Muscle layer of colon (tissue), 2 donors: ENCODE data around the gene SLC25A22.

Experiments used
- H3K27ac ChIP-seq: one replicate; pipeline ENCODE4 v1.7.0; 2013; ENCODE audit warnings: low read depth, mild to moderate bottlenecking, low read length, moderate library complexity
- H3K27me3 ChIP-seq, 2 donors: one replicate each; pipeline ENCODE4 v1.7.0; 2013; ENCODE audit warnings: low read length in 2 of 2, mild to moderate bottlenecking in 2 of 2; ENCODE audit not compliant: insufficient read depth in 2 of 2, control insufficient read depth in 1 of 2
- H3K36me3 ChIP-seq: one replicate; pipeline ENCODE4 v1.7.0; 2013; ENCODE audit warnings: mild to moderate bottlenecking, low read length; ENCODE audit not compliant: insufficient read depth
- H3K4me1 ChIP-seq: one replicate; pipeline ENCODE4 v1.7.0; 2013; ENCODE audit warnings: mild to moderate bottlenecking, low read length; ENCODE audit not compliant: insufficient read depth
- H3K4me3 ChIP-seq, 2 donors: one replicate each; pipeline ENCODE4 v1.7.0; 2013; ENCODE audit warnings: low read length in 2 of 2, low read depth in 1 of 2, mild to moderate bottlenecking in 1 of 2, moderate library complexity in 1 of 2
- H3K9ac ChIP-seq: one replicate; pipeline ENCODE4 v1.7.0; 2013; ENCODE audit warnings: low read length
- H3K9me3 ChIP-seq: one replicate; pipeline ENCODE4 v1.7.0; 2013; ENCODE audit warnings: mild to moderate bottlenecking, low read length
- donor health status: abdominal sarcoma.
- donor health status: Adenocarcinoma of cecum.

Gene SLC25A22

GRCh38 chr11:769887-770641, 28.0 kb downstream of the SLC25A22 start:
- Histone ChIP-seq H3K9me3 (no peaks in the 10 kb centered on the region), H3K27me3 (no peaks in the 10 kb centered on the region), H3K4me3 (no peak overlapping the region), H3K27ac (no peak overlapping the region), H3K9ac (no peak overlapping the region), H3K4me1 (peaks cover 4% of the 10 kb centered on the region), H3K36me3 (peaks cover 43% of the 10 kb centered on the region)

DNA sequence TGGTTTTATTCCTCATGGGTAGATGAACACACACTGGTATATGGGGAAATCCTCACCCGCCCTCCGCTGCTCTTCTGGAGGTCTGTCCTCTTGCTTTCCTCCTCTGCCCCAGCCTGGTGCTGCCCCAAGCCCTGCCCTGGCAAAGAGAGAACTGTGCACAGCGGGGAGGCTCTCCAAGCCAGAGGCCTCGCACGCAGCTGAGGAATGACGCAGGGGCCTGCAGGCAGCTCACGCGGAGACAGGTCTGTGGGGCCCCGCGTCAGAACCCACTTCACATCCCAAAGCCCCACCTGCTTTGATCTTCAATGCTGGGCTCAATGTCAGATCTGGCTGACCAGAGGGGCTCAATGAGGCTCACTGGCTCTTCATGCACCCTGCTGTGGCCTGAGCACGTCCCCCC, 30.8 kb downstream of the SLC25A22 start:
- no peak overlapping the region for H3K27ac ChIP-seq
- H3K4me3 ChIP-seq = no peak overlapping the region
- no peak overlapping the region for H3K9ac ChIP-seq
- no peaks in the 10 kb centered on the region for H3K4me1 ChIP-seq
- peaks cover 53% of the 10 kb centered on the region for H3K36me3 ChIP-seq
- H3K9me3 ChIP-seq = no peaks in the 10 kb centered on the region
- H3K27me3 ChIP-seq = no peaks in the 10 kb centered on the region

DNA sequence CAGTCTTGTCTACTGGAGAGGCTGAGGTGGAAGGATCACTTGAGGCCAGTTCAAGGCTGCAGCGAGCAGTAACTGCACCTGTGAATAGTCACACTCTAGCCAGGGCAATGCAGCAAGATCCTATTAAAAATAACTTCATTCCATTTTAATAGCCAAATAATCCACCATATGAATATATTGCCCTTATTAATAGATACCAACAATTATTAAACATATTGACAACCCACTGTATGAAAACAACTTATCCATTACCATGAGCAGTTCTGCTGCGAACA, 31.2 kb downstream of the SLC25A22 start:
- H3K27me3 ChIP-seq = no peaks in the 10 kb centered on the region
- peaks cover 56% of the 10 kb centered on the region for H3K36me3 ChIP-seq
- no peak overlapping the region for H3K9ac ChIP-seq
- H3K9me3 ChIP-seq = no peaks in the 10 kb centered on the region
- H3K4me1 ChIP-seq = no peaks in the 10 kb centered on the region
- no peak overlapping the region for H3K27ac ChIP-seq
- no peak overlapping the region for H3K4me3 ChIP-seq

DNA sequence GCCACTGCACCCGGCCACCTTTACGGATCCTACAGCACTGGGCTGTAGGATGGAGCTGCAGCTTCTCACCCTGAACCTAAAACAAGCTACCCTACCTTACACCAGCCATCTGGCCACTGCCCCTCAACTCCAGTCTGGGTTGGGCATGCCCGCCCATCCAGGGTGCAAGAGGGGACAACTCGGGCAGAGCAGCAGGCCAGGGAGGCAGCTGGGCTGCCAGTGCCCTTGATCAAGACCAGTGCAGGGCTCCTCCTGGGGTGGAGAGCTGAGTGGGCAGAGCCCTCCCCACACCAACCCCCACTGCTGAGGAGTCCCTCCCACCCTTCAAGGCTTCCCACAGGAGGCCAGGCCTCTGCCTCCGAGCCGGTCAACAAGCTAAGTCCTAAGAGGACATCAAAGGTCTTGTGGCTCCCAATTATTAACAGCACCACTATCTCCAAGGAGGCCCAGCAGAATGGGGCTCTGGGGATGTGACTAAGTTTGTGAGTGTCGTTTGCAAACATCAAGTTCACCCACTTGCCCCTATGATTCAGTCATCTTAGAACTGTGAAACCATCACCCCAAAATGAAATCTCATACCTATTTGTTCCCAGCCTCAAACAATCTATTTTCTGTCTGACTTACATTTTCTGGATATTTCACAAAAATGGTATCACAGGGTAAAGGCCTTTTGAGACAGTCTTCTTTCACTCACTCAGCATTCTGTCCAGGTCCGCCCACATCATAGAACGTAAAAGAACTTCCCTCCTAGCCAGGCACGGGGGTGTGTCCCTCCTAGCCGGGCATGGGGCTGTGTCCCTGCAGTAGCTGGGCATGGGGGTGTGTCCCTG, 31.8 kb downstream of the SLC25A22 start:
- Histone ChIP-seq H3K9me3 (no peaks in the 10 kb centered on the region), H3K27me3 (no peaks in the 10 kb centered on the region), H3K9ac (no peak overlapping the region), H3K36me3 (peaks cover 57% of the 10 kb centered on the region), H3K4me3 (no peak overlapping the region), H3K4me1 (no peaks in the 10 kb centered on the region), H3K27ac (no peak overlapping the region)

- H3K36me3 ChIP-seq = peaks cover 56% of the 10 kb centered on the region
- H3K27me3 ChIP-seq = no peaks in the 10 kb centered on the region
- H3K4me3 ChIP-seq = no peak overlapping the region
- no peak overlapping the region for H3K27ac ChIP-seq
- no peaks in the 10 kb centered on the region for H3K4me1 ChIP-seq
- H3K9ac ChIP-seq = no peak overlapping the region
- H3K9me3 ChIP-seq = no peaks in the 10 kb centered on the region
Observed at GRCh38 chr11:765802-766091, 32.3 kb downstream of the SLC25A22 start.

GRCh38 chr11:765025-765801, 32.9 kb downstream of the SLC25A22 start:
- Histone ChIP-seq H3K27me3 (no peaks in the 10 kb centered on the region), H3K9ac (no peak overlapping the region), H3K4me1 (no peaks in the 10 kb centered on the region), H3K9me3 (no peaks in the 10 kb centered on the region), H3K36me3 (peaks cover 54% of the 10 kb centered on the region), H3K4me3 (no peak overlapping the region), H3K27ac (no peak overlapping the region)

DNA sequence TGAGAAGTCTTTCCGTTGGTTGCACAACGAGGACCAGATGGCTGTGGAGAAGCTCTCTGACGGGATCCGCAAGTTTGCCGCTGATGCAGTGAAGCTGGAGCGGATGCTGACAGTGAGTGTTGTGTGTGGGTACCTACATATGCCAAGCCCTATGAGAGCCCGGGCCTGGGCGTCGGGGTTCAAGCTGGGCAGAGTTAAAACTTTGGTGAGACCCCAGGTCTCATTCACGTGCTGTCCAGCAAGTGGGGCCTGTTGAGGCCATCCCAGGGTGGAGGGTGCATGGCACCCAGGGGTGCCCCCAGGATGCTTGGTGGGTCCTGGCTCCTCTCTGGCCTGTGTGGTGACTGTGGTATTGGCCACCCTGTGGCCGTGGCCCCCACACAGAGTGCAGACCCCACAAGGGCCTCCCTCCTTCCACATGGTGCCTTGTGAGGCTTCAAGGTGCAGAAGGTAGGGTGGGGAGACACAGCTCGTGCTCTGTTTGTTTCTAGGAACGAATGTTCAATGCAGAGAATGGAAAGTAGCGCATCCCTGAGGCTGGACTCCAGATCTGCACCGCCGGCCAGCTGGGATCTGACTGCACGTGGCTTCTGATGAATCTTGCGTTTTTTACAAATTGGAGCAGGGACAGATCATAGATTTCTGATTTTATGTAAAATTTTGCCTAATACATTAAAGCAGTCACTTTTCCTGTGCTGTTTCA, 33.6 kb downstream of the SLC25A22 start:
- no peak overlapping the region for H3K27ac ChIP-seq
- H3K27me3 ChIP-seq = no peaks in the 10 kb centered on the region
- no peak overlapping the region for H3K9ac ChIP-seq
- no peaks in the 10 kb centered on the region for H3K9me3 ChIP-seq
- peaks cover 57% of the 10 kb centered on the region for H3K36me3 ChIP-seq
- H3K4me1 ChIP-seq = no peaks in the 10 kb centered on the region
- no peak overlapping the region for H3K4me3 ChIP-seq

GRCh38 chr11:763549-764321, 34.3 kb downstream of the SLC25A22 start:
- Histone ChIP-seq H3K9me3 (no peaks in the 10 kb centered on the region), H3K4me1 (no peaks in the 10 kb centered on the region), H3K36me3 (peaks cover 60% of the 10 kb centered on the region), H3K27me3 (no peaks in the 10 kb centered on the region), H3K27ac (no peak overlapping the region), H3K4me3 (no peak overlapping the region), H3K9ac (no peak overlapping the region)

- no peak overlapping the region for H3K4me3 ChIP-seq
- no peak overlapping the region for H3K9ac ChIP-seq
- H3K4me1 ChIP-seq = no peaks in the 10 kb centered on the region
- H3K9me3 ChIP-seq = no peaks in the 10 kb centered on the region
- no peak overlapping the region for H3K27ac ChIP-seq
- no peaks in the 10 kb centered on the region for H3K27me3 ChIP-seq
- peaks cover 60% of the 10 kb centered on the region for H3K36me3 ChIP-seq
Observed at GRCh38 chr11:763073-763463, 35.0 kb downstream of the SLC25A22 start.

GRCh38 chr11:762421-763072, 35.5 kb downstream of the SLC25A22 start:
- H3K9me3 ChIP-seq = no peaks in the 10 kb centered on the region
- H3K4me1 ChIP-seq = no peaks in the 10 kb centered on the region
- H3K36me3 ChIP-seq = peaks cover 62% of the 10 kb centered on the region
- H3K27me3 ChIP-seq = no peaks in the 10 kb centered on the region
- H3K27ac ChIP-seq = no peak overlapping the region
- no peak overlapping the region for H3K4me3 ChIP-seq
- no peak overlapping the region for H3K9ac ChIP-seq
